Head of caudate nucleus (tissue), 42 donors: Measurements from ENCODE around the gene ZNF580.

Experiments
- DNase-seq, 42 donors: peaks; one replicate each; pipeline versions ENCODE4 v3.0.0 to v3.0.0-alpha.2; 2020 to 2021; ENCODE audit warnings: mixed read lengths in 7 of 42
- intact Hi-C: fragments of 100-400 bp; cut with DNase I; formaldehyde crosslinking; loops from one replicate; pipeline ENCODE4 v1.15.0; 2022

Gene ZNF580

DNA sequence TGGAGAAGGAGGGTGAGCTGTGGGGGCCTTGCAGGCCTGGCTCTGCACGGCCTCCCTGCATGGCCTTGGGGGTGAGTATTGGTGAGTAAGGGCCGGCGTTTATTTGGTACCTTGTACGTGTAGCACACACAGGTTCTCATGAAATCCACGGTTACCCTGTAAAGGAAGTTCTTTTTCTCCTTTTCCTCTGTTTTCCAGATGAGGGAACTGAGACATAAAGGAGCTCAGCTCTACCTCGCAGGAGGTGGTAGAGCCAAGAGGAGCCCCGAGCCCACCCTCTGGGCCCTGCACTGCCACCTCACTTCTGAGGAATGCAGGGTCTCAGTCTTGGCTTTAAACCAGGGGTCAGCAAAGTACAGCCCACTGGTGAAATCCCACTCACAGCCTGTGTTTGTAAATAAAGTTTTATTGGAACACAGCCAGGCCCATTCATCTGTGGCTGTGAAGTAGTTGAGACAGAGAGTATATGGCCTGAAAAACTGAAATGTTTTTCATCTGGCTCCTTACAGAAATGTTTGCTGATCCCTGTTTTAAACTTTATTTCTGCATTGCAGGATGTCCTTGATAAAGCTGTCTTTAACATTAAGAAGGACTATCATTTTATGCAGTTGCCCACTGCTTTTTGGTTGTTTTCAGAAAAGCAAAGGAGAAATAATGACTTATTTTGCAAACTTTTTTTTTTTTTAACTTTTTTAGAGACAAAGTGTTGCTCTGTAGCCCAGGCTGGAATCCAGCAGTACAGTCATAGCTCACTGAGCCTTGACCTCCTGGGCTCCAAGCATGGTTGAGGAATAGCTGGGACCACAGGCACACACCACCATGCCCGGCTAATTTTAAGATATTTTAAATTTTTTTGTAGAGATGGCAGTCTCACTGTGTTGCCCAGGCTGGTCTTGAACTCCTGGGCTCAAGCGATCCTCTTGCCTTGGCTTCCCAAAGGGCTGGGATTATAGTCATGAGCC is 40.6 kb downstream of the ZNF580 start:
- intact Hi-C loops = no loop called here

DNA sequence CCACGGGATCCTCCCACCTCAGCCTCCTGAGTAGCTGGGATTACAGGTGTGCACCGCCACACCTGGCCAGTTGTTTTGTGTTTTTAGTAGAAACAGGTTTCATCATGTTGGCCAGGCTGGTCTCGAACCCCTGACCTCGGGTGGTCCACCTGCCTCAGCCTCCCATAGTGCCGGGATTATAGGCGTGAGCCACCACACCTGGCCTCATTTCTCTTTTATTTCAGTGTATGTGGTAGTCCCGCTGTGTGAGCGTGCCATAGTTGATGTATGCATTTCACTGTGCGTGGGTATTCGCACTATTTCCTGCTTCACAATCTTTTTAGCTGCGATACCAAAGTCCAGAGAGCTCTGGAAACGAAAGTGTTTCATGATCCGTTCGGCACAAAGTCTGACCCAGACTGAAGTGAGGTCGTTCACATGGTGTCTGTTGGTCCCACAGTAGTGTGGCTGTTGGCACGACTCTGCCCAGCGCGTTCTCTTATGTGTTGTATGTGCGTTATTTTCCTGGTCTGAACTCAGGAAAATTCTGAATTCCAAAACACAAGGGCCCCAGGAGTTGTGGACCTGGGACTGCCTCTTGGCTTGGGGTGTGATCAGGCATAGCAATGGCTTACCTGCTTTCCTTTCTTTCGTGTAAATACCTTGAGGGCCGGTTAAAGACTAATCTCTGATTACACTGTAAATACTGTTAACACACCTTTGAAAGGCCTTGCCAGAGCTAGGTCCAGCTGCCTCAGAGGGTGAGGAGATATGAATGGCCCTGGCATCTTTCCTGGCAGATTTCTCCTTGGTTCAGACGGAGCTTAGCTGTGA is 42.9 kb downstream of the ZNF580 start:
- intact Hi-C loops = no loop called here
- no peak for DNase-seq

More for the DNA sequence above, 40.6 kb downstream of the ZNF580 start:
- no peak for DNase-seq

DNA sequence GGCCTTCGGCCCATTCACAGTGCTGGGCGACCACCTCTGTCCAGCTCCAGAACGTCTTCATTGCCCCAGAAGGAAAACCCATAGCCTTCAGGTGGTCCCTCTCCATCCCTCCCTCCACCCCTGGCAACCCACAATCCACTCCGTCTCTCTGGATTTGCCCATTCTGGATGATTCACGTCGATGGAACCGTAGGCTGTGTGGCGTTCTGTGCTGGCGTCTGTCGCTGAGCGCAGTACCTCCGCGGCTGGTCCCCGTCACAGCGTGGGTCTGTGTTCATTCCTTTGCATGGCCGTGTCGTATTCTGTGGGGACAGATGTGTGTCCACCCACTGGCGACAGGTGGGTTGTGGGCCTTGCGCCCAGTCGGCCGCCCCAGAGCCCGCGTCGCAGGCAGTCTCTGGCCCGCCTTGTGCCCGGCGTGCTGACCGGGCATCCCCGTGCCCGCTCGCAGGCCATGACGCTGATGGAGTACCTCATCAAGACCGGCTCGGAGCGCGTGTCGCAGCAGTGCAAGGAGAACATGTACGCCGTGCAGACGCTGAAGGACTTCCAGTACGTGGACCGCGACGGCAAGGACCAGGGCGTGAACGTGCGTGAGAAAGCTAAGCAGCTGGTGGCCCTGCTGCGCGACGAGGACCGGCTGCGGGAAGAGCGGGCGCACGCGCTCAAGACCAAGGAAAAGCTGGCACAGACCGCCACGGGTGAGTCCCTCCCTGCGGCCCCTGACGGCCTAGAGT is 44.3 kb downstream of the ZNF580 start:
- no peak for DNase-seq
- intact Hi-C loops = no loop called here

DNA sequence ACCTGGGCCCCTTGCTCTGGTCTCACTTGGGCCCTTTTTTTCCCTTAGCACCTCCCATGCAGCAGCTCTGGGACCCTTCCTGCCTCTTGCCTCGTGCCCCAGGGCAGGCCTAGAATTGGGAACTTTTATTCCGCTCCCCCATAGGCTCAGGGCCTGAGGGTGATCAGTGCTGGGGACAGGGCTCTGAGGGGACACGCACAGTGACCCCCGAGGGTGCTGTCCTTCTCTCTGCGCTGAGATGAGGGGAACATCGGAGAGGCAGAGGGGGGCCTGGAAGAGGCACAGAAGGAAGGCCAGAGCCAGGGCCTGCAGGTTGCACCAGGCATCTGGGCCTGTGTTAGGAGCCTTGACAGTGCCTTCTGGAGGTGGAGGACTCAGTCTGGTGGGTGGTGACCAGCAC is 45.0 kb downstream of the ZNF580 start:
- no peak for DNase-seq

DNA sequence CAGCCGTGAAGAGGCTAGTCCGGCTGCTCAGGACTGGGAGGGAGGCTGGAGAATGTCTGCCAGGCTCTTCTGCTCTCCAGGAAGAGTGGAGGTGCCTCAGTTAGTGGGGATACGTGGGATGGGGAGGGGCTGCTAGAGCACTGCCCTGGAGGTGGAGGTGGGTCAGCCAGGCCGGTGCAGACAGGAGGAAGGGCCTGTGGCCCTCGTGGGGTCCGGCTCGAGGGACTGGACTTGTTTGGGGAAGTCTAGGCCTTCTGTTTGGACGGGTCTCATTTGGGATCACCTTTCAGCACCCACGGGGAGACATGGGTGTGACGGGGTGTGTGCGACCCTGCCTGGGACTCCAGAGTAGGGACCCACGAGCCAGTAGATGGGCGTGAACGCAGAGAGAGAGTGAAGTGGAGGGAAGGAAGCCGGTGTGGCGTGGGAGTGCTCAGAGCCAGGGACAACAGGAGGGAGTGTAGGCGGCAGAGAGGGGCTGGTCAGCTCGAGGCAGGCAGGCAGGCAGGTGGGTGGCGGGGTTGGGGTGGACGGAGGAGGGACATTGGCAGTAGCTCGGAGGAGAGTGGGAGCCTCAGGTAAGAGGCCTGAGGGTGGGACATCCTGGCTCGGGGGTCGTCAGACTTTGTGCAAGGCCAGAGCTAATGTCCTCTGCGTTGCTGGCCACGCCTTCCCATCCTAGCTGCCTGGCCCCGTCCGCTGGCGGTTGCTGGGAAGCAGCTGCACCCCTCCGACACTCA is 45.7 kb downstream of the ZNF580 start:
- intact Hi-C loops = no loop called here
- no peak for DNase-seq

More for the DNA sequence above, 45.0 kb downstream of the ZNF580 start:
- intact Hi-C loops = no loop called here

DNA sequence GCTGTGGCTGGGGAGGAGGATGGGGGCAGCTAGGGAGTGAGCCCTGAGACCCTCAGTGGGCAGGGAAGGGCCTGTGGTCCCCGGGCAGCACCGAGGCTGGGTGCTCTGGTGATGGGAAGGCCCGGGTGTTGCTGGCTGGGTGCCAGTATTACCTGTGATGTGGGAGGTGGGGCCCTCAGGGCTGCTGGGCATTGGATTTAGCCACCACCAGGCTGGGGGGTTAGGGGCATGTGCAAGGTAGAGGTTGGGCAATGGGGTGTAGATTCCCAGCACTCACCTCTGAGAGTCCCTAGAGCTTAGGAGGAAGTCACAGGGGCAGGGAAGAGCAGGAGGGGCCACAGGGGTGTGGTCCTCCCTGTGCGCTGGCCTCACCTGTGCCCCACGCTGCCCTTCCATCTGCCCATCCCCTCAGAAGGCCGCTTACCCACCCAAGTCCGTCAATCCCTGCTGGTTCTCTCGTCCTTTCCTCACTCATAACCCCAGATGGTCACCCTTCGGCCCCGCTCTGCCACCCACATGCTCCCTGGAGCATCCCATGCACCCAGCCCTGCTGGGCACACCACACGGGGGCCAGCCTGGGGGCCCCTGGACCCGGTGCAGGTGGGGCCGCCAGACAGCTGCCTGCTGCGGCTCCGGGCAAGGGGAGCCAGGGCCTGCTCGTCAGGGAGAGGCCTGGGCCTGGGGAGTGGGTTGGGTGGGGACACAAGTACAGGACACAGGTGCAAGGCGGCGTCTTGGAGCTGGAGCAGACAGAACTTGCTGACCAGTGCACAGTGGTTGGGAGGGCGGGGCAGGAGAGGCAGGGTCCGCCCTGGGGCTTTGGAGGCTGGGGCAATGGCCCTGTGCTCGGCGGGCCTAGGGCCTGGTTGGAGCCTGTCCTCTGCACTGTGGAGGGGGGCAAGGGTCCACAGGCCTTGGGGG is 46.7 kb downstream of the ZNF580 start:
- intact Hi-C loops = no loop called here
- no peak for DNase-seq

DNA sequence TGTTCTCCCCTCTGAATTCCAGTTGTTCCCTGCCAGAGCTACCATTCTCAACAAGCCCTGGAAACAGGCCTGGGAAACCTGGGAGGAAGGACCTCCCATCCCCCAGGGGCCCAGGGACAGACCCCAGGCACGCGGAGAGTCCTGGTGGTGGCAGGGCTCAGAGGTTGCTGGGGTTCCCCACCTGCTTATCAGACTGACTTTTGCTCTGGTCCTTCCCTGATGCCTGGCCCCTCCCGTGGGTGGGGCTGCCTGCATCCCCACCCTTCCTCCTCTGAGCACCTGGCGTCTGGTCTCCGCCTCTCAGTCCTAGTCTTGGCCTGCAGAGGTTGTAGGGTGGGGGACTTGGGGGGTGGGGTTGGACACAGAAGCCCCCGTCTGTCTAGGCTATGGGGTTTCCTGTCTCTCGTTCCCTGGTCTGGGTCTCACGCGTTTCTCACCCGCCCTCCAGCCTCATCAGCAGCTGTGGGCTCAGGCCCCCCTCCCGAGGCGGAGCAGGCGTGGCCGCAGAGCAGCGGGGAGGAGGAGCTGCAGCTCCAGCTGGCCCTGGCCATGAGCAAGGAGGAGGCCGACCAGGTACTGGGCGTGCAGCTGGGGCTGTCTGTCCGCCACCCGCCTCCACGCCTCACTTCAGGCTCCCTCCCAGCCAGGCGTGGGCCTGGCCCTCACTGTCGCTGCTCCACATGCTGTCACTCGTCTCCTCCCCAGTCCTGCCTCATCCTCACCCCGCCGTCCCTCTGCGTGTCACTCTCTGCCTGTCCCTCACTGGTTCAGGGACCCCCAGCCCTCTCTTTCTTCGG is 47.8 kb downstream of the ZNF580 start:
- intact Hi-C loops = no loop called here
- DNase-seq = peak in 3 of 42 donors; percentile 14 to 46 (median 26)

DNA sequence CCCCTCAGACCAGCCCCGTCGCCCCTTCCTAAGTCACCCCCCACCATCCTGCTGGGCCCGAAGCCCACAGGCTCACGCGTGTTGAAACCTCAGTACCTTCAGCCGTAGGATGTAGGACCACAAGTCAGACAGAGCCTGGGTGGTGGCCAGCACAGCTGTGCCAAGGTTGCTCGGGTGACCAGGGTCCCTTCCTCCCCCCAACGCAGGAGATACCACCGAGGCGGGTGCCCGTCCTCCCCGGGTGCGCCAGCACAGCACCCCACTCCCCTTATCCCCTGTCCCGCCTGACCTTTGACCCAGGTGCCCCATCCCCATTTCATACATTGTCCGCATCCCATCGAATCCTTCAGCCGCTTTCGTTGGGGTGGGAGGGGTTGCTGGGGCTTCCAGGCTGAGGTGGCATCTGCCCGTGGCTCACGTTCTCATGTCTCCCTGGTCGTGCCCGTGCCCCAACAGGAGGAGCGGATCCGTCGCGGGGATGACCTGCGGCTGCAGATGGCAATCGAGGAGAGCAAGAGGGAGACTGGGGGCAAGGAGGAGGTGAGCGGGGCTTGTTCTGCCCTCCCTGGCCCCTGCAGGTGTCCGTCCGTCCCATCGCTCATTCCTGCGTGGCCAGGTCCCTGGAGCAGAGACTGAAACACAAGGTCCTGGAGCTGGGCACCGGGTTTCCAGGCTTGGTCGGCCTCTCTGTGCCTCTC is 48.8 kb downstream of the ZNF580 start:
- DNase-seq = peak in 1 of 42 donors; percentile 13
- intact Hi-C loops = no loop called here

DNA sequence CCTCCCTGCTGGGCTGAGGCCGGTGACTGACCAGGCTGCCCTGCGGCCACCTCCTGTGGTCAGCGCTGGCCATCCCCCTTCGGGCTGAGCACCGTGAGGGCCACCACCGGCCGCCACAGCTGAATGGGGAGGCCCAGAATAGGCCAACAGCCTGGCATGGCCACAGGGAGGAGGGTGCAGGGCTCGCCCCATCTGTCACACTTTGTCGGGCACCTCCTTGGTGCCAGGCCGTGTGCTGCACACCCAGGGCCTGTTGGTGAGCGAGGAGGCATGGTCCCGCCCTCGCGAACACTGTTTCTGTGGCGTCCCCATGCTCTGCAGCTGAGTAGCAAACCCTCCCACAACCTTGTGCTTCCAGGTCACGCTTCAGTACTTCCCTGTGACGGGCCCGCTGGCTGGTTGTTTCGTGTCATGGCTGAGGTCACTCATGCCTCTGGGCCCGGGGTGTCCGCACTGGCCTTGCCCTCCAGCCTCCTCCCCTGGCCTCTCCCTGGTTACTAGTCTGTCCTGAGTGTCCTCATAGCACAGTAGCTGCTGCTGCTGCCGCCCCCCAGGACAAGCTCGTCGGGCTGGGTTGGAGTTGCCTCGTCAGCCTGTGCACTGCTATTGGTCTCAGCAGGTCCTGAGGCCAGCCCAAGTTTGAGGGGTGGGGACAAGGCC is 49.4 kb downstream of the ZNF580 start:
- intact Hi-C loops = no loop called here
- DNase-seq = peak in 1 of 42 donors; percentile 4

DNA sequence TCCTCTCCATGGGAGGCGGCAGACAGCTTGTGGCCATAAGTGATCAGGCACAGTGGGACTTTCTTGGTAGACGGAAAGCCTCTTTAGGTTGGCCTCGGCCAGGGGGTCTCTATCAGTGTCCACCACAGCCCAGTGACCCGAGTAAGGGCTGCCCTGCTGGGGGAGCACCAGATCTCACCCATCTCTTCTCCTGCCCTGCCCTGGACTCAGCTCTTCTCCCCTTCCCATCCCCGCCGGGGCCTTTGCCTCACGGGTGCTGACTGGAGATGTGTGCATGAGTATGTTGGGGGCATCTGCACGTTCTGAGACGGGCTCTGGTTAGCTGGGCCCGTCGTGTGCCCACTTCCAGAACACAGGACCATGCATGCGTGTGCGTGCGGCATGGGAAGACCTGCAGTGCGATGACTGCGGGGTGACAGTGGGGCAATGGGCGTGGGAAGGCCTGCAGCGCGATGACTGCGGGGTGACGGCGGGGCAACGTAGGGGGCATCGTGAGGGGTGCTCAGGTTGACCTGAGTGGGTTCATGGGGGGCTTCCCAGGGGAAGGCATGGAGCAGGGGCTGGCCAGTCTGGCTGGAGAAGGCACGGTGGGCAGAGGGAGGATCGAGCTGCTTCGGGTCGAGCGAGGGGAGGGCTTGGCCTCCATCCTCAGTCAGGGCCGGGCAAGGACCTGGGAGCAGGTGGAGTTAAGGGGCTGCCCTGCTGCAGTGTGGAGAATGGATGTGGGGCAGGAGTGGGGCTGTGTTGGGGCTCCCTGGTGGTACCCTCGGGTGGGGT is 50.2 kb downstream of the ZNF580 start:
- DNase-seq = peak in 2 of 42 donors; percentile 6 to 10
- intact Hi-C loops = no loop called here

DNA sequence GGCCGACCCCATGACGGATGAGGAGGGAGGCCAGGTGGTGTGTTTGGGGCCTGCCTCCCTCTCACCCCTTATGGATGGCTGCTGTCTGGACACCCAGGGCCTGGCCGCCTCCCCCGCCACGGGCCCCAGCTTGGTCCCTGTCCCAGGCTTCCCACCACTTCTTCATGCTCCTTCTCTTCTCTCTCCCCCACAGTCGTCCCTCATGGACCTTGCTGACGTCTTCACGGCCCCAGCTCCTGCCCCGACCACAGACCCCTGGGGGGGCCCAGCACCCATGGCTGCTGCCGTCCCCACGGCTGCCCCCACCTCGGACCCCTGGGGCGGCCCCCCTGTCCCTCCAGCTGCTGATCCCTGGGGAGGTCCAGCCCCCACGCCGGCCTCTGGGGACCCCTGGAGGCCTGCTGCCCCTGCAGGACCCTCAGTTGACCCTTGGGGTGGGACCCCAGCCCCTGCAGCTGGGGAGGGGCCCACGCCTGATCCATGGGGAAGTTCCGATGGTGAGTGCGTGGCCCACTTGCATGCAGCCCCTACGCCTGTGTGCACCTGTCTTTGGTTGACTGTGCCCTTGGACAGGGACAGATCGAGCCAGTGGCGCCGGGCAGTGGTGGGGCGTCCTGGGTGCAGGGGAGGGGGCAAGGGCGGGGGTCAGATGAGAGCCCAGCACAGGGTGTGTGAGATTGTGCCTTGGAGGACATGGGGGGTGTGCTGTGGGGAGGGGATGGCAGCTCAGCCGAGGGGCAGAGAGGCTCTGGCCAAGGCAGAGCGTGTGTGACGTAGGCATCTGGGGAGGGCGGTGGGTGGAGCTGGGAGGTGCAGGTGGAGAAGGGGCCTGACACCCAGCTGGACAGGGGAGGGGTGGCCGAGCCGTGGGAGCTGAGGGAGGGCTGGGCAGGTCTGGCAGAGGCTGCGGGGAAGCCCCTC is 51.0 kb downstream of the ZNF580 start:
- intact Hi-C loops = no loop called here
- DNase-seq = peak in 3 of 42 donors; percentile 11 to 17 (median 12)

DNA sequence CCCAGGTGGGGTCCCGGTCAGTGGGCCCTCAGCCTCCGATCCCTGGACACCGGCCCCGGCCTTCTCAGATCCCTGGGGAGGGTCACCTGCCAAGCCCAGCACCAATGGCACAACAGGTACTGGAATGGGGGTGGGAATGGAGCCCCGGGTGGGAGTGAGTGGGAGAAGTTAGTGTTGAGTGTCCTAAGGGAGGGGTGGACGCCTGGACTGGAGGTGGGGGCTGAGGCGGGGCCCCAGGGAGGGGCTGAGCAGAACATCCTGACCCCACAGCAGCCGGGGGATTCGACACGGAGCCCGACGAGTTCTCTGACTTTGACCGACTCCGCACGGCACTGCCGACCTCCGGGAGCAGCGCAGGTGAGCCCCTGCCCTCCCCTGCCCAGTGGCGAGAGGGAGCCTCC is 51.9 kb downstream of the ZNF580 start:
- intact Hi-C loops = no loop called here
- peak in 2 of 42 donors; percentile 12 to 26 for DNase-seq
